Measurements from ENCODE around the gene SLC24A5.

The SLC24A5 gene

DNA sequence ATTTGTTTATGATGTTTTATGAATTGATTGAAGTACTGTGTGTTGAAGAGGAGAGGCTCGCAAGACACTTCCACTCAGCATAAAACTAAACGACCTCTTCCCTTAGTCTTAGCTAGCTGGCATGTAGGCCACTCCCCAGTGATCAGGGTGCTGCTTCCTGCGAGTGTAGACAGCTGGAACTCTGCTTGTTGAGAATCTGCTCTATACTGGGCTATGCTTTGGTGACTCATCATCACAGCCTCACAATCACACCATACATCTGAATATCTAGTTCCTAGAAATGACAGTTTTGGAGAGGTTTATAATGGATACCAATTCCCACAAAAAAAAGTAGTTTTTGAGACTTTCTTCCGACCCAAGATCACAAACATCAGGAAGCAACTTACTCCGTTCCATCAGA is 1.5 kb upstream of the SLC24A5 start:
- no peak for DNase-seq

DNA sequence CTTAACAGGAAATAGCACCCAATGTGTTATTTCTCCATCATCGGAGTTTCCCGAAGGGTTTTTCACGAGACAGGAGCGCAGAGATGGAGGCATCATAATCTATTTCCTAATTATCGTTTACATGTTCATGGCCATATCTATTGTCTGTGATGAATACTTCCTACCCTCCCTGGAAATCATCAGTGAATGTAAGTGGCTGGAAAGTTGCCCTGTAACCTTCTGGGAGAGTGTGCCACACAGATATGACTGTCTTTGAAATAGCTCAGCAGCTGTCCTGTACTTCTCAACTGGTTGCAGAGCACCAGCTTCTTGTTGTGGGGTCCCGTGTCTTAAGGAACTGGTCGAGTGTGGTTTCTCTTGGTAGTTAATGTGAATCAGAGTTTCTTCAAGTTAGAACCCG is 1.1 kb downstream of the SLC24A5 start:
- DNase-seq: no peak

DNA sequence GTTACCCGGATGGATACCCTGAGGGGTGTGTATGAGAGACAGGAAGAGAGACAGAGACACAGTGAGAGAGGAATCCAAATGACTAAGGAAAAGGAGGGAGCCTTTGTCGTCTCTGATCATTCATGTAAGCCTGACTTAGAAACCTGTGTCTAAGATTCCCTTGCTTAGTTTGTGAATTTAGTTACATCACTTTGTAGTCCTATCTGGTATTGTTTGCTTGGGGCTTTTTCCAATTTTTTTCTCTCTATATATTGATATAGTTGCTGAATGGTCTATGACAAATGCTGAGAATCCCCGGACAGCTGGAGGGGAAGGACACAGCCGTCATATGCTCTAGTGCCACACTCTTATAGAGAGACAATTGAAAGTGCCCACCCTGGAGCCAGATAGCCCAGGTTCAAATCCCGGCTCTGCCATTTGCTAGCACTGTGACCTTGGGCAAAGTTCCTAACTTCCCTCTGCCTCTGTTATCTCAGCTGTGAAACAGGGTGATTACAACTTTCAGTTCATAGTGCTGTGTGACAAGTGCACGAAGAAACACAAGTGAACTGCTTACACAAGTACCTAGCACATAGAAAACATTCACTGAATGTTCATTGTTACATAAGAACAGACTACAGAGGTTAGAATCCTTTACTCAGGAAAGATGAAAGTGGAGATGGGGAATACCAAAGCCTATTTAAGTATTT is 6.0 kb downstream of the SLC24A5 start:
- DNase-seq: no peak

DNA sequence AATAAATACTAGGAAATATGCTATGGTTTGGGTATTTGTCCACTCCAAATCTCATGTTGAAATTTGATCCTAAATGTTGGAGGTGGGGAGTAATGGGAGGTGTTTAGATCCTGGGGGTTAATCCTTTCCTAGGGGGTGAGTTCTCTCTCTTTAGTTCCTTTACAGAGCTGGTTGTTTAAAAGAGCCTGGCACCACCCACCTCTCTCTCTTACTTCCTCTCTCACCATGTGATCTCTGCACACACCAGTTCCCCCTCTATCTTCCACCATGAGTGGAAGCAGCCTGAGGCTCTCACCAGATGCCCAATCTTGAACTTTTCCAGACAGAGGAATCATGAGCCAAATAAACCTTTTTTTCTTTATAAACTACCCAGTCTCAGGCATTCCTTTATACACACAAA is 10.5 kb downstream of the SLC24A5 start:
- DNase-seq: no peak

DNA sequence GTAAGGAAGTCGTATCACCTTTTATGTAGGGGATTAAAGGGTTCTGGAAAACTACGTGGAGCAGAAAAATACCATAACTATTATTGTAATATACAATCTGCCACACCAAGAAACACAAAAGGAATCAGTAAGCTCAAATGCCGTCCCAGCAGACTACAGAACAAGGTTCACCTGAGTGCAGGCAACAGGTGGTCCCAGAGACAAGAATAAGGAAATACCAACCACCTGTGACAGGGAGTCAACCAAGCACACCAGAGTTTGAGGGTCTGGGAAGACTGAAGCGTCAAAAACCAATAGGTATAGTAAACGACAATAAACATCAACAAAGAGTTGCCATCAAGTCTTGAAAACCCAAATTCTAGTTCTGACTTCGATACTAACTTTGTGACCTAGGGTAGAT is 12.1 kb downstream of the SLC24A5 start:
- DNase-seq: no peak

DNA sequence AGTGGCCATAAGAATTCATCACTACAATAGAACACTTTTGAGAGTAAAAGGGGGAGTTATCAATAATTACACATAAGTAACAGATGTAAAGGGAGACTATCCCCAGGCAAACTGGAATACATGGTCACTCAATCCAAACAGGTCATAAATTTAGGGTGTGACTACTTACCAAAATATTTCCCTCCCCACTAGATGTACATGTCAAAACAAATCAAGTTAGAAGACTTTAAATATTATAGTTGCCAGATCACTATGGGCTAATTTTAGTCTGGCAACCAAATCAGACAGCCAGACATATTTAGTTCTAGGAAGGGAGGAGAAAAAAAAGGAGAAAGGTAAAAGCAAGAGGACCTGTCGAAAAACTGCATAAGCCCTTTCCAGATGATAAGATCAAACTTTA is 23.1 kb downstream of the SLC24A5 start:
- DNase-seq: no peak

DNA sequence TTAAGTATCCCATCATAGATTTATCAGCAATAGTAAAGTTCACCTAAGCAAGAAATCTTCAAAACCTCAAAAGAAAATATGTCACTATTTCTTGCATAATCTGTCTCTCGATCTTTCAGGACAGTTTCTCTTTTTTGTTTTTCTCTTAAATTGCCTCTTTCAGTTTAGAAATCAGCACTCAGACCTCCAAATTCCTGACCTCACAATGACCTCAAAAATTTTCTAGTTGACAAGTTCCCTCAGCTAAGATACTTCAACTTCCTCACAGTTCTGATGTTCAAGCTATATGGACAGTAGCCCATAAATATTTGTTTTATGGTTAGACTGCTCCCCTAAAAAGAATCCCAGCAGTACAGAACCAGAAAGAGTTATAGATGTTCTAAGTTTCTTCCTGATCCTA is 24.1 kb downstream of the SLC24A5 start:
- DNase-seq: no peak

DNA sequence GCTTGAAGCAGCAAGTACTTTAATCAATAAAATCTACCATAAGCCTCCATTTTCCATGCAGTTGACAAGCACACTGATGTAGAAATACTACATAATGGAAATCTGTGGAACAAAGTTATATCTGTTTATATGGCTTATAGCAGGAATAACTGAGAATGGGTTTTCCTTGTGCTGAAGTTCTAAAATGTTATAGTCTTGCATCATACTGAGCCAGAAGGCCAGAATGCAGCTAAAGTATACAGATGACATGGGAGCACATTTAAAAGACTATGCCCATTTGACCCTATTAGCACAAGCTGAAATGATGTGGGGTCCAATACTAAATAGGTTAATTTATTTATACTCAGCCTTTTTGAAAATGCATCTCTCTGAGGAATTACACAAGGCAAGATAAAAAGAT is 25.1 kb downstream of the SLC24A5 start:
- DNase-seq: no peak

DNA sequence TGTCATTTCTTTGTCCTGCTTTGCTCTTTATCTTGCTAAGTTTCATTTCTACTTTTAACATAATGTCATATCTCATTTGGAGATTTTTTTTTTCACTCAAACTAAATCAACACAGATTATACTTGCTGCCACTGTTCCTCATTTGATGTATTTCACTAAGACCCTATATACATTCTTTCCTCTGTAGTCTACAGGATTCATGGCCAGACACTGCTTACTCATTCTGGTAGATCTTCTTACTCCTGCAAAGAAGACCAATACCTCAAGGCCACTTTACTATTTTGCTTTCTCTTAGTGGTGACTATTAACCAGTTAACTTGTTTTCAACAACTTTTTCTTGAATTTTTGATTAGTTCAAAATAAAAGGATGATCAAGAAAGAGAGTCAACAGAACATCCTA is 26.6 kb downstream of the SLC24A5 start:
- DNase-seq: no peak

DNA sequence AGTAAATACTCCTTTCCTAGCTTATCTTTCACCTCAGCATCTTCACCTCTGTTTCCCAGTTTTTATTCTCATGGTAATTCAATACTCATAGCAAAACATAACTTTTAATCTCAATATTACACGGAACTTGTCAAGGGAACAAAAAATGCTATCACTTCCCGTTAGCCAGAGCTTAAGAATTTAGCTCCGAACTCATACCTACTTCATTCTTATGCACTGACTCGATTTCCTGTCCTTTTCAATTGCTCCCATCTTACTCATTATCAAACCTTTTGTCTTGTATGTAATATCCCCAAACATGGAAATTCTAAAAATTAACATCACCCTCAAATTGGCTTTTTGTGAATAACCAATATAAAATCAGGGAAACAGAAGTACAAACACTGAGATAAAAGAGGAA is 29.1 kb downstream of the SLC24A5 start:
- no peak for DNase-seq

DNA sequence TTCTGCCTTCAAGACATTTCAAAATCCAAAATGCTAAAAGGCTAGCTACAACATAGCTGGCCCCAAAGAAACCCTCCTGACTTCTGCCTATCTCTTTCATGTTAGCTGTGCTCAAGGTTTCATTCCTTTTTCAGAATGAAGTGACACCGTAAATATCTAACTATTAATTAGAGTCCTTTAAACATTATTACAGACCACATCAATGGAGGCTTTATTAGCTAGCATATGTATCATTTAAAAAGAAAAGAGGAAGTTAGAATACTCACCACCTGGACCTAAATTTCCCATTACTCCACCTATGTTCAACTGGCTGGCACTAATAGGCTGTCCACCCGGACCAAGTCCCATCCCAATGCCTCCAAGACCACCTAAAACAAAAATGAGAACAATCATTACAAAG is 32.7 kb downstream of the SLC24A5 start:
- DNase-seq: no peak

DNA sequence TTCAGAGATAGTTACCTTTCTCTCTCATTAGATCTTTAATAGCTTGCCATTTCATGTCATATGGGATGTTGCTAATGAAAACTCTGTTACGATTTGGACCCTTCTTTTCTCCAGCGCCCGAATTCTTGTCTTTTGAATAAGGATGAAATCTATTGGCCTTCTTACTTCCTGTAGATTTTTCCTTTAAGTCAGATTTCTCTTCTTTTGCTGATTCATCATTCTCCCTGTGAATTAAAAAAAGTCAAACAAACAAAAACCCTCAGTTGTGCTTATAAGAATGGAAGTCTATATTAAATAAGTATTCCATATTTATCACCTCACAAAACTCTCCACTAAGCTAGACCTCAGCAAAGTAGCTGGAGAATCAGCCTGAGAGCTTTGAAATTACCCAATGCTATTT is 47.8 kb downstream of the SLC24A5 start:
- DNase-seq: no peak

DNA sequence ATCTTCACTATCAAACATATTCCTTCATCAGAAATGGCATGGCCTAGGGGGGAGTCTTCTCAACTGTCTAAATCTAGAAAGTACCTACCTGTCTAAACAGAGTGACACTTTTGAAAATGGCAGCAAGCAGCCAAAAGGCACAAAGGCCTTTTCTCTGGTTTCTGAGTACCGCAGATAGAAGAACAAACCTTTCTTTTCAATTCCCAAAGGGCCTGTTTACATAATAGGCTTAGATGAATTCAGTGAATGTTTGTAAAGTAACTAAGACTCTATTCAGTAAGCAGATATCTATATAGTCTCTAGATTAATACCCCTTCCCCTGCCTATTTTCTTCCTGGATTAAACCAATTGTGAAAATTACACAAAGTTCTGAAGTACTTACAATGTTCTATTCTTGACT is 50.2 kb downstream of the SLC24A5 start:
- no peak for DNase-seq

DNA sequence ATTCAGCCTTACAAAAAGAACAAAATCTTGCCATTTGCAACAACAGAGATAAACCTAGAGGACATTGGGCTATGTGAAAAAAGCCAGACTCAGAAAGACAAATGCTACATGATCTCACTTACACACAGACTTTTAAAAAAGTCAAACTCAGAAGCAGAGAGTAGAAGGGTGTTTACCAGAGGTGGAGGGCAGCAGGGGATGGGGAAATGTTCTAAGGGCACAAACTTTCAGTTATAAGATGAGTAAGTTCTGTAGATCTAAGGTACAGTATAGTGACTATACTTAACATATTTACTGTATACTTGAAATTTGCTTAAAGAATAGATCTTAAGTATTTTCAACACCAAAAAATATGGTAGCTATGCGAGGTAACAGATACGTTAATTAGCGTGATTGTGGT is 54.3 kb downstream of the SLC24A5 start:
- no peak for DNase-seq

DNA sequence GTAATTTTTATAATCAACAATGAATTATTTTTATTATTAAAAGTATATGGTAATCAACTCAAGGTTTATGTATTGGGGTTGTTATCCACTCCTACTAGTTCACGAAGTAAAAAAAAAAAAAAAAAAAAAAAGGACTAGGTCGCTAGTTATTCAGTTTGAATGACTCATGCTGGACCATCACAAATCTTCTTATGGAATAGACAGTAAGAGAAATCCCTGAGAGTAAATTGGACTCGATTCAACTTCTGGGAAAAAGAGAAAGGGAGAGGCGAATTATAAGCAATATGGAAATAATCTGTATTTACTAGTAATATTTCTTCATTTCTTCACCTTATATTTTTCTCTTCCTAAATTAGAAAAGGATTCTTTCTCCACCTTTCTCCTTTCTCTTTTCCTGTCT is 55.3 kb downstream of the SLC24A5 start:
- no peak for DNase-seq

DNA sequence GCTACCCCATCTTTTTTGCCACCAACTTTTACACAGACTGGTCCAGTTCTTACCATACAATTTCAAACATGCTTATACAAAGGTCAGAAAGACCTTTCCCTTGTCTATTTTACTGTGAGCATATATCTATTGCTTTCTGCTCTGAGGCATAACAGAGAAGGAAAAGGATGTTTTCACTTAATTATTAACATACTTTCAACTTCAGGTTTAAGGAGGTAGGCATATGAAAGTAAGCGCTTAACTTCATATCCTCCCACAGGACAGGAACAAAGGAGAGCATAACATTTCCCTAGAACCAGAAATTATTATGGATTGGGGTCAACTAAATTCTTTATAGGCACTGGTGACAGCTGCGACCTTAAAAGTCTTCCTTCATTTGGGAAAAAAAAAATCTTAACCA is 56.2 kb downstream of the SLC24A5 start:
- no peak for DNase-seq

DNA sequence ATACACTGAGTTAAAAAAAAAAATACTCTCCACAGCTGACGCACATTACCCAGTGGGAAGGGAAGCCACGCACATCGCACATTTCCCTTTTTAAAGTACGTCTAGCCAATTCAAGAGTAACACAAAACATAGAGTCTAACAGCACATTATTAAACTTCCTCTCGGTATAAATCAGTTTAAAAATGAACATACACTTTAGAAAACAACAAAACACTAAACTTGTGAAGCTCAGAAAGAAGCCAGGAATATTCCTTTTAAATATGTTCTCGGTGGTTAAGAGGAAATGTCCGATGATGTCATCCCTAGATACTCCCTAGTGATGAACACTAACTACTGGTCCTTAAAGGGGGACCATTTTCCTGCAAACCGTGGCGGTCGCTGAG is 56.6 kb downstream of the SLC24A5 start:
- DNase-seq: peak; percentile 38

DNA sequence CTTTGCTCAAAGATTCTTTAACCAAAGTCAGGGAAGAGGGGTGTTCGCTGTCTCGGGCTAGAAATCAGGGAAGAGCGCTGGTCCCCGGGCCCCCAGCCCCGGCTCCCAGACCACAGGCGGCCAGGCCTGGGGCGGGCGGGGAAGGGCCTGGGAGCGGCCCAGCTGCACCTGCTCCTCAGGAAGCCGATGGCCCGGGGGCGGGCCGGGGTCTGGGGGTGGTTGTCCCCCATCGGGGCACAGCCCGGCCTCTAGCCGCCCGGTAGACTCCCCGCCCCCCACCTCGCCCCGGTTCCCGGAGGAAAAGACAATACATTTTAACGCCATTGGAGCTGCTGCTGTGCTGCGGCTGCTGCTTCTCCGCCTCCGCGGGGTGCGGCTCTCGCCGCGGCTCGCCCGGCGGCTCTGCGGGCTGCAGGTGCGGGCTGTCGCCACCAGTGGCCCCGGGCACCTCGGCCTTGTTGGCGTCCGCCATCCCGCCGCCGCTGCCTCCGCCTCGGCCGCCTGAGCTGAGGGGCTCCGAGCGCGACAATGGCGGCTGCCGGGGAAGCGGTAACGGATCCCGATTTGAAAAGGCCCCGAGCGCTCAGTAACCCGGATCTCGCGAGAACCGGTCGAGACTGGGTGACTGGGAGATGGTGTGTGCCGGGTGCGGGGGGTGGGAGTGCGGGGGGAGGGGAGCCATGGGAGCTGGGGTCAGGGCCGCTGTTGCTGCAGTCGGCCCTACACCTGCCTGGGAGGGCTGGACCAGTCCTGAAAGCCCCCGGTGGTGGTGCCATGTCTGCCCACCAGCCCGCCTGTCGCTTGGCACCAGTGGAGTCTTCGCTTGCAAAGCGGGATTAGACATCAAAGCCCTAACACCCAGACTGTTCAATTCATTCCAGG is 57.2 kb downstream of the SLC24A5 start, which contains the start of gene MYEF2:
TSS of gene MYEF2 (minus strand) at position 530 of the 882 bp plus-strand sequence. CDS start at position 472, 58 bp downstream.
- DNase-seq: peak; percentile 24

DNA sequence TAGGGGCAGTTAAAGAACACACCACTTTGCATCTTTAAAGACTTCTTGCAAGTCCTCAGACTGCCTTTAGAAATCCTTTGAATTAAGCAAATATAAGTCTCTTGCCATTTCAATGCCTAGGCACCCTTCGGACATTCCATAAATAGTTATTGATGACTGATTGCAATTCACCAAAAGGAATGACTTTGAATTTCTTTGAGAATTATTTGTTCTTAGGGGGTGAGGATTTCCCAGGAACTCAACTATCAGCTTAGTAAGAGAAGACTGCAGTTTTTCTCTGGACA is 57.8 kb downstream of the SLC24A5 start:
- DNase-seq: no peak

DNA sequence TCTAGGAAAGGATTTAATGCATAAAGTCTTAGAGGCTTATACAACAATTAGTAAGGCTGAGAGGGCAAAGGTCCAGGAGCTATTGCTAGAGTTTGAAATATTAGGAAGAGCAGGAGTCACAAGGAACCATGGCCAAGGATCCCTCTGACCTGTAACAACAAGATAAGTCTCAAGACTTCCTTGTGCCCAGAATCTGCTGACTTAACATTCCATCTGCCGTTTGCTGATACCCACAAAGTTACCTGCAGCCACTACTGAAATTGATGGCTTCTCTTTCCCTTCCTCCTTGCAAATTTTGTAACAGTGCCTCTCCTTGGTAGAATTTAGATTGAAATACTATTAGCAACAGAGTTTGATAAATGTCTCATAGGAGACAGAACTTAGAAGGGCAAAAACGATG is 62.0 kb downstream of the SLC24A5 start:
- DNase-seq: no peak

DNA sequence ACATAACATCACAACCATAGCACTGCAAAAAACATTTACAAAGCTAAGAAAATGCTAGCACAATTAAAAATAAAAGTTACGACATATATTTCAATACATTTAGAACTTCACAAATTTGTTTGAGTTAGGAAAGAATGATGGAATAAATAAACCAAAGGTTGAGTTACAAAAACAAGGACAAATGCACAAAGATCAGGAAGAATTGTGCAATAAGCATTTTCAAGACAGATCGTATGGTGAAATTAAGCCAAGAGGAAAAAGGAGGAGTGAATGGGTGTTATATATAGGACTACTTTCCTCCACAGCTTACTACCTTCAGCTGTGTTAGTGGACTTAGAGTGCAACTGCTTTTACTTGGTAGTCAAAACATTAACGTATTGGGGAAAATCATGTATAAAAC is 64.7 kb downstream of the SLC24A5 start:
- DNase-seq: no peak

DNA sequence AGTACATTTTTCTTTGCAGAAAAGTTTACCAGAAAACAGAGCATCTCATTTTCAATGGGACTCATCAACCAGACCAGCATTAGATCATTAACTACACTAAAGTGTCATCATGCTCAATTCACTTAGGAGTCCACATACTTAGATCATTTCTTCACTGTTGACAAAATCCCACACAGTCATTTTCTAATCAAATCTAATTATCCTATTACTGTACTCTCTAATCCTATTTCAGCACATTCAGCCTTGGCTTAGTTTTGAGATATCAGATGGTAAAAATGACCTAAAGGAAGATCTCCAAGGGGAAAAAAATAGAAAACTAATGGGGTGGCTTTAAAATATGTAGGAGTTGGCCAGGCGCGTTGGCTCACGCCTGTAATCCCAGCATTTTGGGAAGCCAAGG is 65.5 kb downstream of the SLC24A5 start:
- DNase-seq: no peak

DNA sequence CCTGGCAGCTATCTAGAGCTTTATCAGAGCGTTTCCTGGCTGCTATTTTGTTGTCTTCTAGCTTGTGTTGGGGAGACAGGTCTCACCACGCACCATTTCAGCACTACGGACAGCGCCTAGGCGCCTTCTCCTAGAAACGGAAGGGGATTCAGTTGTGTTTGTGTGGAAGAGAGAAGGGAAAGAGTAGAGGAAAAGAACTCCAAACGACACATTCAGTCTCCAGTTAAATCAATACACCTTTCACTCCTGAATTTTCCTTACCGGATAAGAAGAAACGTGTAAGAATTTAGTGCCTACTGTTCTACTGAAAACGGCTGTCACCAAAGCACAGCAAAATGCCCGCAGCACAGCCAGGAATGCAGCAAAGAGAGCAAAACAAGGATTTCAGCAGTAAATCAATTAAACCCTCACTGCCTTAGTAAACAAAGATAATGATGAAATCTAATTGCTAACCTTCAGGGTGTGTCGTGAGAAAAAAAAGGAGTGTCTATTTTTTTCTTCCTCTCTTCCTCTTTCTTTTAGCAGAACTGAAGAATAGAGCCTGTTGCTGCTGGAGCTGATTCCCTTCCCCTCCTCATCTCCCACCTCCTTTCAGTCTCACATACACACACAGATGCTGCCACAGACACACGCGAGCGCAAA is 70.3 kb downstream of the SLC24A5 start:
- no peak for DNase-seq

DNA sequence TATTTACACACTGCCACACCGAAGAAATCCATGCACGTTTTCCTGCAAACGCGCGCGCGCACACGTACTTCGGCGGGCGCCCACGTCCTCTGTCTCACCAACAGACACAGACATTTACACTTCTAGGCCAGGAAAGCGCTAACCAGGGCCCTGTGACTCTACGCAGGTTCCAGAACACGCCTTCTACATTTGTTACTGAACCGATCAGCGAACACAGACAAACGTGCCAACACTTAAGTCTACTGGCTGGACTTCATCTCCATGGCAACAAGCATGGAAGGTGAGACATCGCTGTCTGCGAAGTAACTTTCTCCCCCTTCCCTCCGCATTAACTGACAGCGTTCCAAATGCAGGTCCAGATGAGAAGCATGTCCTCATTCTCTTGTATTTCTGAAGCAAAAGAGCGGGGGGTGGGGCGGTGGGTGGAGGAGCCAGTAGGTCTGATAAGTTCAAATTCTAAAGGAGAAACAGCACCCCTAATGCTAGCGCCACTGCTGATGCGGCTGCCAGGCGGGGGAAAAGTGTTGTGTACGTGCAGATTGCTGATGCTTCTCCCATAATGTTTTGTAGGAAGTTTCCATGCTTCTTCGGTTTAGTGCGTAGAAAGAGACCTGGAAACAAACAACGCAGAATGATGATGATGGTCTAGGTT is 70.9 kb downstream of the SLC24A5 start, which contains the start of gene CTXN2:
TSS of gene CTXN2 (plus strand) at position 92 of the 652 bp plus-strand sequence. CDS start 9,636 bp downstream, outside the sequence.
- no peak for DNase-seq

Data from NCI-H2081 treated with DMSO at 0.1 percent for 48 hours (cell line).